ENCODE data around the gene GALNT12. TPM values are rescaled to one million over a fixed set of nuclear protein-coding genes. Genes with fewer than 3 reads are reported as not detected.

Gene GALNT12
- total and polyA plus RNA-seq, 8 donors, result 14.6 to 24.6 (median 19.6) TPM

GRCh38 chr9:98897745-98898144 lies 90.3 kb downstream of the GALNT12 start:
- DNase-seq, result no peak
- TF ChIP-seq CTCF (IDR thresholded peaks at IDR 0.05), result no peak
- Histone ChIP-seq H3K27ac (no peak overlapping the region), H3K27me3 (no peaks in the 10 kb centered on the region), H3K4me3 (no peak overlapping the region), H3K36me3 (no peaks in the 10 kb centered on the region), H3K4me1 (no peaks in the 10 kb centered on the region), H3K9me3 (peaks cover 0 to 7% of the 10 kb centered on the region in 2 donors)
- intact Hi-C loops (cut with DNase I), result no loop called here
- no peak for ATAC-seq

- intact Hi-C loops (cut with DNase I), result no loop called here
- H3K27me3 ChIP-seq, result no peaks in the 10 kb centered on the region
- H3K9me3 ChIP-seq, result peaks cover 0 to 7% of the 10 kb centered on the region in 2 donors
- no peak overlapping the region for H3K4me3 ChIP-seq
- H3K4me1 ChIP-seq, result no peaks in the 10 kb centered on the region
- ATAC-seq (peak; percentile 22), DNase-seq (peak in 1 of 4 donors; percentile 49)
- H3K27ac ChIP-seq, result no peak overlapping the region
- no peaks in the 10 kb centered on the region for H3K36me3 ChIP-seq
- TF ChIP-seq CTCF (IDR thresholded peaks at IDR 0.05), result no peak
Observed at GRCh38 chr9:98899408-98900056, 92.1 kb downstream of the GALNT12 start.

Other genes starting within 250 kb of the GALNT12 start
- under 1 TPM; 0.41 to 0.89 TPM for gene GABBR2, start 98.7 kb upstream of the GALNT12 start, total RNA-seq
- 1 to 10 TPM in 1 of 6 donors, under 1 TPM in 5; 0.46 to 2.3 (median 0.79) TPM for gene GABBR2, start 98.7 kb upstream of the GALNT12 start, polyA plus RNA-seq (ENCODE audit: insufficient read length in 6 of 6)
- gene ANKS6, start 11.1 kb upstream of the GALNT12 start, total RNA-seq, result 10 to 100 TPM; 23.4 to 26.9 TPM
- gene ANKS6, start 11.1 kb upstream of the GALNT12 start, polyA plus RNA-seq (ENCODE audit: insufficient read length in 6 of 6), result 10 to 100 TPM; 21.7 to 31.6 (median 25.0) TPM
- 10 to 100 TPM; 42.7 to 58.4 TPM for gene COL15A1, start 136.2 kb downstream of the GALNT12 start, total RNA-seq
- gene COL15A1, start 136.2 kb downstream of the GALNT12 start, polyA plus RNA-seq (ENCODE audit: insufficient read length in 6 of 6), result 1 to 10 TPM; 2.4 to 9.0 (median 5.5) TPM

Data from left lung (tissue), 10 donors.